ENCODE measurements around the gene MSI2.

GRCh38 chr17:57671667-57672632 lies 415.6 kb downstream of the MSI2 start:
- TF ChIP-seq CTCF (IDR thresholded peaks at IDR 0.05): peak; percentile 87 to 92 (median 89)
- peak; percentile 12 for TF ChIP-seq POLR2AphosphoS5 (IDR thresholded peaks at IDR 0.05)
